Measurements from ENCODE around the gene CD81. TPM values are rescaled to one million over a fixed set of nuclear protein-coding genes. Genes with fewer than 3 reads are reported as not detected.

Gene CD81
- total RNA-seq, 1 donor from 2014 or later, result 350 TPM

DNA sequence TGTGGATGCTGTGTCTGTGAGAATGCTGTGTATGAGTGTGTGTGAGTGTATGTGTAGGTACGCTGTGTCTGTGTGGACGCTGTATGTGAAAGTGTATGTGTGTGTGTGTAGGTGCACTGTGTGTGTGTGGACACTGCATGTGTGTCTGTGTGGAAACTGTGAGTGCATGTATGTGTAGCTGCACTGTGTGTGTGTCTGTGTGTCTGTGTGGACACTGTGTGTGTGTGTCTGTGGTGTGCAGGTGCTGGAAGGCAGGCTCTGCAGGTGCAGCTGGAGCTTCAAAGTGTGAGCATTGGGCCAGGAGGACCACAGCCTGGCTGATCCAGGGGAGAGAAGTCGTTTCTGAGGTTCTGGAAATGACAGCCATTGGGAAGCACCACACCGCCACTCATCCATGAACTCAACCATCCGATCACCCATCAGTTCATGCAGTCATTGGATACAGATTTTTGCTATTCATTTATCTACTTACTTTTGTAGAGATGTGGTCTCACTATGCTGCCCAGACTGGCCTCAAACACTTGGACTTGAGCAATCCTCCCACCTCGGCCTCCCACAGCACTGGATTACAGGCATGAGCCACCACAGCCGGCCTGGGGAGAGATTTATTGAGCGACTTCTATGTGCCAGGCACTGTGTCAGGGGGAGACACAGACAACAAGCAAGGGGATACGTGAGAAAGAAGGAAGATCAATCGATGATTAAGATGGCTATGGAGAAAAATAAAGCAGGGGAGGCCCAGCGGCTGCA is 57.6 kb downstream of the CD81 start:
- no peaks in the 10 kb centered on the region for H3K9me3 Mint-ChIP-seq
- TF ChIP-seq, protein P1, sequence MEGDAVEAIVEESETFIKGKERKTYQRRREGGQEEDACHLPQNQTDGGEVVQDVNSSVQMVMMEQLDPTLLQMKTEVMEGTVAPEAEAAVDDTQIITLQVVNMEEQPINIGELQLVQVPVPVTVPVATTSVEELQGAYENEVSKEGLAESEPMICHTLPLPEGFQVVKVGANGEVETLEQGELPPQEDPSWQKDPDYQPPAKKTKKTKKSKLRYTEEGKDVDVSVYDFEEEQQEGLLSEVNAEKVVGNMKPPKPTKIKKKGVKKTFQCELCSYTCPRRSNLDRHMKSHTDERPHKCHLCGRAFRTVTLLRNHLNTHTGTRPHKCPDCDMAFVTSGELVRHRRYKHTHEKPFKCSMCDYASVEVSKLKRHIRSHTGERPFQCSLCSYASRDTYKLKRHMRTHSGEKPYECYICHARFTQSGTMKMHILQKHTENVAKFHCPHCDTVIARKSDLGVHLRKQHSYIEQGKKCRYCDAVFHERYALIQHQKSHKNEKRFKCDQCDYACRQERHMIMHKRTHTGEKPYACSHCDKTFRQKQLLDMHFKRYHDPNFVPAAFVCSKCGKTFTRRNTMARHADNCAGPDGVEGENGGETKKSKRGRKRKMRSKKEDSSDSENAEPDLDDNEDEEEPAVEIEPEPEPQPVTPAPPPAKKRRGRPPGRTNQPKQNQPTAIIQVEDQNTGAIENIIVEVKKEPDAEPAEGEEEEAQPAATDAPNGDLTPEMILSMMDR (conservative IDR thresholded peaks at IDR 0.05), result no peak
- no peak for DNase-seq (ENCODE audit: extremely low spot score, unreplicated experiment)
- H3K36me3 Mint-ChIP-seq, result no peaks in the 10 kb centered on the region
- no peaks in the 10 kb centered on the region for H3K4me1 Mint-ChIP-seq (ENCODE audit: unreplicated experiment)
- H3K27me3 Mint-ChIP-seq, result peaks cover 31% of the 10 kb centered on the region
- H3K27ac Mint-ChIP-seq, result no peak overlapping the region
- H3K4me3 Mint-ChIP-seq, result no peak overlapping the region

DNA sequence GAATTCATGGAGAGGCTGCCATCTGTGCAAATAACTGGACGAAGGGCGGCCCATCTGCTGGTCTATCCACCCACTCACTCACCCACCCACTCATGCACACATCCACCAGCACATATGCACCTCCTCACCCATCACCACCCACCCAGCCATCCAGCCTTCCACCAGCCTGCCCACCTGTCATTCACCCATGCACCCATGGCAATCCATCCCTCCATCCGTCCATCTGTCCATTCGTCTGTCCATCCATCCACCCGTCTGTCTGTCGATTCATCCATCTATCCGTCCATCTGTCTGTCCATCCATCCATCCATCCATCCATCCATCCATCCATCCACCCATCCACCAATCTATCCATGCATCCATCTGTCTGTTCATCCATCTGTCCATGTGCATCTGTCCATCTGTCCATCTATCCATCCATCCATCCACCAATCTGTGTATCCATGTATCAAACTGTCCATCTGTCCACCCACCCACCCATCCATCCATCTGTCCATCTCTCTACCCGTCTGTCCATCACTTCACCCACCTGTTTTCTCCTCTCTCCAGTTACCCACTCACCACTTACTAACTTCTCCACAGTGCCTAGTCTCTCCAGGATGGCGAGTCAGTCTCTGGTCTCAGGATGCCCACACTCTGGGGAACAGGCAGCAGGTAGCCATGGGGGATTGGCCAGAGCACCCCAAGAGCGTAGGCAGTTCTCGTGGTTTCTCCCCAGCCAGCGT is 58.3 kb downstream of the CD81 start:
- no peak for DNase-seq (ENCODE audit: extremely low spot score, unreplicated experiment)
- Mint-ChIP-seq H3K9me3 (no peaks in the 10 kb centered on the region), H3K27ac (no peak overlapping the region), H3K36me3 (no peaks in the 10 kb centered on the region), H3K27me3 (peaks cover 38% of the 10 kb centered on the region), H3K4me3 (no peak overlapping the region), H3K4me1 (ENCODE audit: unreplicated experiment) (no peaks in the 10 kb centered on the region)
- TF ChIP-seq, protein P1 (conservative IDR thresholded peaks at IDR 0.05), result no peak

DNA sequence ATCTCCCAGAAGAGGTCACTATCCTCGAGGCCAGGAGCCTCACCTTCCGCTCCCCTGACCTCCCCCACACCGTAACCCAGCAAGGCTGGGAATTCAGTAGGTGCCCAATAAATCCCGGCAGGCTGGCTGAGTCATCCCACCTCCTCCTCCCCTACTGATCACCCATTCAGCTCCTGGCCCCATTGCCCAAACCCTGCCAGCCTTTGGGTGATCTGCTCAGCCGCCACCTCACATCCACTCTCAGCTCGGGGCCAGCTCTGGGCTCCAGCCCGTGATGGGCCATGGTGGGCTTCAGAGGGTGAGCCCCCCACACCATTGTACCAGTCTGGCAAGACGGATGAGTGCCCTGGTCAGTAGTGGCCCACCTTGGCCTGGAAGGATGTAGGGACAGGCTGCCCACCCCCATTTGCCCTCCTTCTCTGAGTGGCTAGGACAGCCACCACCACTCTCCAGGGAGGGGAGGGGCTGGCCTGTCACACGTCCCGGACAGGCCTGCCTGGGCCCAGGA is 59.0 kb downstream of the CD81 start:
- Mint-ChIP-seq H3K4me1 (ENCODE audit: unreplicated experiment) (no peaks in the 10 kb centered on the region), H3K27me3 (peaks cover 44% of the 10 kb centered on the region), H3K9me3 (no peaks in the 10 kb centered on the region), H3K27ac (no peak overlapping the region), H3K36me3 (no peaks in the 10 kb centered on the region), H3K4me3 (no peak overlapping the region)
- TF ChIP-seq, protein P1 (conservative IDR thresholded peaks at IDR 0.05), result no peak
- no peak for DNase-seq (ENCODE audit: extremely low spot score, unreplicated experiment)

DNA sequence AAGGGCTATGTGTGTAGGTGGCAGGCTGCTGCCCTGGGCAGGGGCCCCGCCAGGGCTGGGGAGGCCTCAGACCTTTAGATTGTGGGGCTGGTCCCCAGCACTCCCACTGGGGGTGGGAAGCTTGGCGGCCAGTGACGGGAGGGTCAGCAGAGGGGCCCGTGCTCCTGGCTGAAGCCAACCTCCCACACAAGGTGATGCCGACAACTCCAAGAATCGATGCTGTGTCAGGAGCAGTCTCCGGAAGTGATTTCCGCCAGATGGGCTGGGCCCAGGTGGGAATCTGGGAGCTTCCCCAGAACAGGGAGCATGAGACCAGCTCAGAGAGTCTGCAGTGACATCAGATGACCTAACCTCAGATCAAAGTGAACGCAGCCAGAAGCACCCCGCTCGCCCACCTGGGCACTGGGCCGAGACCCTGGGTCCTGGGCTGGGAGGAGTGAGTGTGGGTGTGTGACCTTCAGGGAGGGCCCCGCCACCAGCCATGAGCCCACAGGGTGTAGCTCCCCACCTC is 59.5 kb downstream of the CD81 start:
- Mint-ChIP-seq H3K36me3 (no peaks in the 10 kb centered on the region), H3K27me3 (peaks cover 41% of the 10 kb centered on the region), H3K4me1 (ENCODE audit: unreplicated experiment) (no peaks in the 10 kb centered on the region), H3K9me3 (no peaks in the 10 kb centered on the region), H3K4me3 (no peak overlapping the region), H3K27ac (no peak overlapping the region)
- TF ChIP-seq, protein P1 (conservative IDR thresholded peaks at IDR 0.05), result no peak
- DNase-seq (ENCODE audit: extremely low spot score, unreplicated experiment), result no peak

DNA sequence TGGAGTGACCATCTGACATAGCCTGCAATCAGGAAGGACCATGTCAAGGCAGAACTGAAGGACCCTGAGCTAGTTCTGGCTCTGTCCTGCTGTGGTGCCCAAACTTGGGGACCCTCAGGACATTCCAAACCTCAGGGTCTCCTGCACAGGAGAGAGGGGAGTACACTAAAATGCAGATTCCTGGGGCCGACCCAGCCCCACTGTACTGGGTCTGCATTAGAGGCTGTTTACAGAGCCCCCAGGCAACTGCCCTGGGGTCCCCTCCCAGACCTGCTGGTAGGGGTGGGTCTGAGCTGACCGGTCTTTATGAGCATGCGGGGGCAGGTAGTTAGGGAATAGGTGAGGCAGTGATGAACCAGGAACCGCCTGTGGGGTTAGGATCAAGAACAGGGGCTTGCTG is 60.4 kb downstream of the CD81 start:
- TF ChIP-seq, protein P1 (conservative IDR thresholded peaks at IDR 0.05), result no peak
- DNase-seq (ENCODE audit: extremely low spot score, unreplicated experiment), result no peak
- Mint-ChIP-seq H3K9me3 (peaks cover 1% of the 10 kb centered on the region), H3K36me3 (no peaks in the 10 kb centered on the region), H3K4me1 (ENCODE audit: unreplicated experiment) (no peaks in the 10 kb centered on the region), H3K27me3 (peaks cover 47% of the 10 kb centered on the region), H3K27ac (no peak overlapping the region), H3K4me3 (no peak overlapping the region)

Data from type B pancreatic cell (in vitro differentiated cells).